SK-N-SH (cell line): ENCODE measurements around the gene COX8A. TPM values are rescaled to one million over a fixed set of nuclear protein-coding genes. Genes with fewer than 3 reads are reported as not detected.

Experiments used
- CTCF ChIA-PET: fragments of 300-600, 350-600 bp; formaldehyde crosslinking; extraction: SDS; loops from one replicate; lab custom pipeline; 2021; lab: Yijun Ruan, JAX
- POLR2A ChIA-PET: fragments of 350-600 bp; sonication (Branson Sonifier 250); formaldehyde crosslinking; extraction: SDS; loops from one replicate; lab custom pipeline; 2020; ENCODE audit warnings: antibody characterized with exemption, inconsistent platforms; lab: Yijun Ruan, JAX
- DNase-seq: peaks from one replicate; pipeline ENCODE4 v3.0.0; 2012
- H2AFZ ChIP-seq: fragments of 200-600 bp; sonication (generic); 2 replicates; pipeline ENCODE4 v1.8.1; 2016; ENCODE audit warnings: antibody characterized with exemption, mild to moderate bottlenecking, low read depth
- H3F3A ChIP-seq: fragments of 200-600 bp; sonication (generic); replicated peaks from 2 replicates; pipeline ENCODE3; 2016; ENCODE audit warnings: antibody characterized with exemption, mild to moderate bottlenecking; ENCODE audit not compliant: insufficient read depth
- H3K27ac ChIP-seq, 2 experiments: fragments of 200-500 bp in 1 of 2; fragments of 200-600 bp in 1 of 2; sonication (Bioruptor generic) in 1 of 2; sonication (generic), shearing (Covaris generic) in 1 of 2; 2 replicates each; pipeline versions ENCODE4 v1.5.1 to v1.6.1; 2014 to 2016; ENCODE audit warnings: low read depth in 2 of 2, inconsistent platforms in 1 of 2, low read length in 1 of 2, mild to moderate bottlenecking in 1 of 2, mixed read lengths in 1 of 2
- H3K27me3 ChIP-seq: fragments of 200-600 bp; sonication (generic), shearing (Covaris generic); 2 replicates; pipeline ENCODE4 v1.6.1; 2016; ENCODE audit warnings: mixed run types; ENCODE audit not compliant: insufficient read depth
- H3K36me3 ChIP-seq, 2 experiments: fragments of 200-500 bp in 1 of 2; fragments of 200-600 bp in 1 of 2; sonication (Bioruptor generic) in 1 of 2; sonication (generic) in 1 of 2; replicated peaks in 1 of 2; 2 replicates each; pipeline versions ENCODE3 to v1.5.1; 2014 to 2016; ENCODE audit warnings: low read length in 1 of 2, mild to moderate bottlenecking in 1 of 2; ENCODE audit not compliant: insufficient read depth in 2 of 2, control insufficient read depth in 1 of 2
- H3K4me1 ChIP-seq, 2 experiments: fragments of 200-500 bp in 1 of 2; fragments of 200-600 bp in 1 of 2; sonication (Bioruptor generic) in 1 of 2; sonication (generic), shearing (Covaris generic) in 1 of 2; 2 replicates each; pipeline versions ENCODE4 v1.5.1 to v1.6.1; 2014 to 2016; ENCODE audit warnings: low read depth in 1 of 2, low read length in 1 of 2, mixed run types in 1 of 2; ENCODE audit not compliant: insufficient read depth in 2 of 2, control insufficient read depth in 1 of 2
- H3K4me2 ChIP-seq: fragments of 200-600 bp; sonication (generic), shearing (Covaris generic); 2 replicates; pipeline ENCODE4 v1.6.1; 2017; ENCODE audit warnings: mixed run types
- H3K4me3 ChIP-seq, 2 experiments: fragments of 200-500 bp in 1 of 2; fragments of 200-600 bp in 1 of 2; sonication (Bioruptor generic) in 1 of 2; sonication (generic), shearing (Covaris generic) in 1 of 2; 2 replicates each; pipeline versions ENCODE4 v1.5.1 to v1.8.1; 2014 to 2016; ENCODE audit warnings: low read depth in 2 of 2, inconsistent platforms in 1 of 2, low read length in 1 of 2, mild to moderate bottlenecking in 1 of 2, mixed read lengths in 1 of 2, moderate library complexity in 1 of 2
- H3K79me2 ChIP-seq: fragments of 200-600 bp; sonication (generic); 2 replicates; pipeline ENCODE4 v1.8.1; 2017; ENCODE audit warnings: mild to moderate bottlenecking; ENCODE audit not compliant: insufficient read depth
- H3K9ac ChIP-seq: fragments of 200-600 bp; sonication (generic); 2 replicates; pipeline ENCODE4 v1.6.1; 2017; ENCODE audit warnings: mixed run types
- H3K9me2 ChIP-seq: fragments of 200-600 bp; sonication (generic); 2 replicates; pipeline ENCODE4 v1.6.1; 2017; ENCODE audit warnings: mixed run types
- H3K9me3 ChIP-seq: fragments of 200-600 bp; sonication (generic); 2 replicates; pipeline ENCODE4 v1.6.1; 2017; ENCODE audit warnings: mixed run types, mild to moderate bottlenecking, moderate library complexity
- H4K20me1 ChIP-seq: fragments of 200-600 bp; sonication (generic); 2 replicates; pipeline ENCODE4 v1.6.1; 2017; ENCODE audit warnings: mild to moderate bottlenecking, mixed run types; ENCODE audit not compliant: insufficient read depth
- ELF1 ChIP-seq: IDR thresholded peaks from 2 replicates; pipeline ENCODE4 v1.4.0; 2012
- EZH2phosphoT487 ChIP-seq: fragments of 200-600 bp; sonication (generic); IDR thresholded peaks from 2 replicates; pipeline ENCODE4 v1.6.1; 2017; ENCODE audit warnings: low read depth, mixed run types, mild to moderate bottlenecking, antibody characterized with exemption, moderate library complexity, borderline replicate concordance
- FOSL2 ChIP-seq: IDR thresholded peaks from 2 replicates; pipeline ENCODE4 v1.4.0; 2012; ENCODE audit warnings: low read depth, mild to moderate bottlenecking, moderate library complexity, borderline replicate concordance
- FOXJ3 ChIP-seq: sonication (generic); formaldehyde crosslinking; IDR thresholded peaks from 2 replicates; pipeline ENCODE4 v1.5.1; 2020; ENCODE audit warnings: mild to moderate bottlenecking, missing genetic modification reagents
- FOXM1 ChIP-seq: IDR thresholded peaks from 2 replicates; pipeline ENCODE4 v1.4.0; 2012; ENCODE audit warnings: low read depth, mild to moderate bottlenecking
- GATA2 ChIP-seq: sonication (generic); formaldehyde crosslinking; IDR thresholded peaks from 2 replicates; pipeline ENCODE4 v1.5.0; 2020; ENCODE audit warnings: mild to moderate bottlenecking, missing genetic modification reagents
- POLR2AphosphoS5 ChIP-seq: IDR thresholded peaks from 2 replicates; pipeline ENCODE4 v1.6.1; 2012; ENCODE audit warnings: low read depth, low read length
- RAD21 ChIP-seq: IDR thresholded peaks from 2 replicates; pipeline ENCODE4 v1.6.1; 2012; ENCODE audit warnings: mild to moderate bottlenecking, low read length
- RCOR1 ChIP-seq: fragments of 150-350 bp; IDR thresholded peaks from 2 replicates; pipeline ENCODE4 v1.6.1; 2017; ENCODE audit warnings: antibody characterized with exemption, low read length
- RFX5 ChIP-seq: IDR thresholded peaks from 2 replicates; pipeline ENCODE4 v1.6.1; 2012; ENCODE audit warnings: mild to moderate bottlenecking, improper control_type of control experiment, low read length
- SIN3A ChIP-seq: IDR thresholded peaks from 2 replicates; pipeline ENCODE4 v1.6.1; 2012; ENCODE audit warnings: low read depth, mild to moderate bottlenecking, low read length, moderate library complexity, borderline replicate concordance
- TEAD4 ChIP-seq: IDR thresholded peaks from 2 replicates; pipeline ENCODE4 v1.4.0; 2012; ENCODE audit warnings: mild to moderate bottlenecking, borderline replicate concordance; ENCODE audit not compliant: insufficient read depth
- YY1 ChIP-seq: IDR thresholded peaks from 2 replicates; pipeline ENCODE4 v1.4.0; 2012; ENCODE audit warnings: low read depth, mild to moderate bottlenecking
- WGBS: methylation state at CpG from one replicate; pipeline ENCODE4 v1.1.6; 2017; ENCODE audit warnings: low lambda C conversion rate; 5-methylcytosine and 5-hydroxymethylcytosine counted together
- polyA plus RNA-seq, 3 experiments: library from polyadenylated mRNA; depleted of rRNA; stranded (reverse); fragments of >200 nt; gene quantifications; 2 replicates each; pipeline ENCODE4 v1.2.3, GENCODE V29; 2012
- TF ChIP-seq, protein P1 (sequence below): fragments of 150-350 bp; IDR thresholded peaks from 2 replicates; pipeline ENCODE4 v1.6.1; 2016; ENCODE audit warnings: mild to moderate bottlenecking, low read depth, low read length
- TF ChIP-seq, protein P2 (sequence below): fragments of 200-600 bp; sonication (generic); IDR thresholded peaks from 2 replicates; pipeline ENCODE4 v1.6.1; 2017; ENCODE audit warnings: antibody characterized with exemption, mild to moderate bottlenecking, moderate library complexity

The COX8A gene
- polyA plus RNA-seq, 1 of the 3 experiments (the other 2 are of a cell fraction) = 824 TPM

DNA sequence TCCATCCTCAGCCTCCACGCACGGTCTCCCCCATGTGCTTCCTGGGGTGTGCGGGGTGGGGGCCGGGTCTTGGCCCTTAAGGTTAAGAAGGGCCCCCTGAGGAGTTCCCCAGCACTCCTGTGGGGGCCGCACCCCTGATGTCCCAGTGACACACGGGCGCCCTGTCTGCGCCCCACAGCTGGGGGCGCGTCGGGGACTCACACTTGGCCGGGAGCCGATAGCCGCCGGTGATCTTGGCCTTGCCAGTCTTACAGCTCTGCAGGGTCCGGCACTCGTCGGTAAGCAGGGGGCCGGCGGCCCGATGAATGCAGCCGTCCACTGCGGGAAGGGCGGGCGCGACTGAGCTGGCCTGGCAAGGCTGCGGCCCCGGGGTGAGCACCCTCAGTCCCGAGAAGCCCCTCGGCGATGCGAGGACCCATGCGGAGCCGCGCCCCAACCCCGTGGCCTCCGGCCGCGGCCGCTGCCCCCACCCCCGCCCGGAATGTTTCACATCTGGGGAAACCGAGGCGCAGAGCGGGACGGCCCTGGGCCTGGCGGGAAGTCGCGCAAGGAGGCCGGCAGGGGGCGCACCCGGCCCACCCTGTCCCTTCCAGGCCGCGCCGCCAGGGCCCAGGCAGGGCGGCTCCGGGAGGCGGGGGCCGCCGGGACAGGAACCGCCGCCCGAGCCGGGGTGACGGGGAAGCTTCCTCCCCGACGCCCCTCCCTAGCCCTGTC, 25.8 kb downstream of the COX8A start:
- Histone ChIP-seq H3K4me1 (peaks cover 0 to 2% of the 10 kb centered on the region in 2 experiments; a peak in 1 of 4 replicates), H3K79me2 (no peaks in the 10 kb centered on the region), H4K20me1 (peaks cover 17% of the 10 kb centered on the region), H3K4me2 (no peak overlapping the region), H3K4me3 (no peak overlapping the region), H3K27me3 (no peaks in the 10 kb centered on the region), H3K27ac (no peak overlapping the region), H3K36me3 (peaks cover 0 to 43% of the 10 kb centered on the region in 2 experiments), H2AFZ (no peak overlapping the region), H3K9me2 (no peaks in the 10 kb centered on the region), H3K9ac (no peak overlapping the region), H3F3A (no peaks in the 10 kb centered on the region), H3K9me3 (no peaks in the 10 kb centered on the region)
- peak; percentile 44 for DNase-seq
- POLR2A ChIA-PET = interaction anchor here (0.7 to 1.6 kb wide), 2 partner anchors 9 to 26 kb away, joined by 3 to 4 read pairs; partner anchors contain the start of gene COX8A
- CTCF ChIA-PET = interaction anchor here (0.8 to 1.9 kb wide), 3 partner anchors 11 to 152 kb away, joined by 3 to 8 read pairs (median 5); no protein-coding TSS in a partner anchor
- 94% methylated on average over 10 of the region's 67 CpGs for WGBS
- TF ChIP-seq, protein P1, sequence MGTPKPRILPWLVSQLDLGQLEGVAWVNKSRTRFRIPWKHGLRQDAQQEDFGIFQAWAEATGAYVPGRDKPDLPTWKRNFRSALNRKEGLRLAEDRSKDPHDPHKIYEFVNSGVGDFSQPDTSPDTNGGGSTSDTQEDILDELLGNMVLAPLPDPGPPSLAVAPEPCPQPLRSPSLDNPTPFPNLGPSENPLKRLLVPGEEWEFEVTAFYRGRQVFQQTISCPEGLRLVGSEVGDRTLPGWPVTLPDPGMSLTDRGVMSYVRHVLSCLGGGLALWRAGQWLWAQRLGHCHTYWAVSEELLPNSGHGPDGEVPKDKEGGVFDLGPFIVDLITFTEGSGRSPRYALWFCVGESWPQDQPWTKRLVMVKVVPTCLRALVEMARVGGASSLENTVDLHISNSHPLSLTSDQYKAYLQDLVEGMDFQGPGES = no peak
- TF ChIP-seq, protein P2, sequence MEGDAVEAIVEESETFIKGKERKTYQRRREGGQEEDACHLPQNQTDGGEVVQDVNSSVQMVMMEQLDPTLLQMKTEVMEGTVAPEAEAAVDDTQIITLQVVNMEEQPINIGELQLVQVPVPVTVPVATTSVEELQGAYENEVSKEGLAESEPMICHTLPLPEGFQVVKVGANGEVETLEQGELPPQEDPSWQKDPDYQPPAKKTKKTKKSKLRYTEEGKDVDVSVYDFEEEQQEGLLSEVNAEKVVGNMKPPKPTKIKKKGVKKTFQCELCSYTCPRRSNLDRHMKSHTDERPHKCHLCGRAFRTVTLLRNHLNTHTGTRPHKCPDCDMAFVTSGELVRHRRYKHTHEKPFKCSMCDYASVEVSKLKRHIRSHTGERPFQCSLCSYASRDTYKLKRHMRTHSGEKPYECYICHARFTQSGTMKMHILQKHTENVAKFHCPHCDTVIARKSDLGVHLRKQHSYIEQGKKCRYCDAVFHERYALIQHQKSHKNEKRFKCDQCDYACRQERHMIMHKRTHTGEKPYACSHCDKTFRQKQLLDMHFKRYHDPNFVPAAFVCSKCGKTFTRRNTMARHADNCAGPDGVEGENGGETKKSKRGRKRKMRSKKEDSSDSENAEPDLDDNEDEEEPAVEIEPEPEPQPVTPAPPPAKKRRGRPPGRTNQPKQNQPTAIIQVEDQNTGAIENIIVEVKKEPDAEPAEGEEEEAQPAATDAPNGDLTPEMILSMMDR = no peak
- no peak for TF ChIP-seq TEAD4
- TF ChIP-seq RCOR1 = no peak
- no peak for TF ChIP-seq RAD21
- no peak for TF ChIP-seq YY1
- TF ChIP-seq SIN3A = no peak
- TF ChIP-seq GATA2 (CRISPR knock-in tag) = no peak
- TF ChIP-seq FOXM1 = no peak
- no peak for TF ChIP-seq FOSL2
- no peak for TF ChIP-seq ELF1
- TF ChIP-seq FOXJ3 (CRISPR knock-in tag) = no peak
- no peak for TF ChIP-seq POLR2AphosphoS5
- no peak for TF ChIP-seq EZH2phosphoT487
- TF ChIP-seq RFX5 = no peak
